ENCODE measurements around the gene MIX23.

MIX23 gene

GRCh38 chr3:122310361-122310760 lies 72.7 kb downstream of the MIX23 start:
- Histone ChIP-seq H3K27me3 (ENCODE audit: insufficient read depth, poor library complexity, severe bottlenecking) (no peaks in the 10 kb centered on the region), H3K9me3 (ENCODE audit: severe bottlenecking) (no peaks in the 10 kb centered on the region), H3K36me3 (ENCODE audit: low read depth) (no peaks in the 10 kb centered on the region), H3K27ac (ENCODE audit: poor library complexity, severe bottlenecking) (no peak overlapping the region), H3K4me3 (ENCODE audit: severe bottlenecking) (no peak overlapping the region), H3K4me1 (ENCODE audit: insufficient read depth, poor library complexity, severe bottlenecking) (peaks cover 26% of the 10 kb centered on the region)
- DNase-seq (ENCODE audit: low spot score), result no peak
- peak; percentile 59 for ATAC-seq (ENCODE audit: low read depth)
- TF ChIP-seq CTCF (IDR thresholded peaks at IDR 0.05; ENCODE audit: poor library complexity, severe bottlenecking), result no peak
